HCT116 (cell line): ENCODE results near the gene SPTBN1. TPM values are rescaled to one million over a fixed set of nuclear protein-coding genes. Genes with fewer than 3 reads are reported as not detected.

Source experiments
- ATAC-seq: fragments of 200-7000 bp; cut with Tn5 transposase; 2 replicates; pipeline ENCODE4 v1.9.1; 2020; ENCODE audit warnings: mild to moderate bottlenecking, moderate library complexity
- BruUV-seq: library from RNA; stranded (reverse); fragments of 400-500 nt; replicated peaks from 2 replicates; lab custom pipeline; 2021; lab: Mats Ljungman, UMichigan
- CTCF ChIA-PET: fragments of 300-600 bp; sonication (Branson Sonifier 250); formaldehyde crosslinking; loops from one replicate; lab custom pipeline; 2021; ENCODE audit warnings: antibody characterized with exemption; lab: Charles Lee
- POLR2A ChIA-PET: fragments of 300-600, 350-600 bp; sonication (Branson Sonifier 250); formaldehyde crosslinking; loops from one replicate; lab custom pipeline; 2021; ENCODE audit warnings: antibody characterized with exemption; lab: Charles Lee
- RAD21 ChIA-PET, 2 experiments: fragments of 300-600 bp; sonication (Branson Sonifier 250); formaldehyde crosslinking; loops; one replicate each; lab custom pipeline; 2023; ENCODE audit warnings: low total read pairs in 2 of 2; ENCODE audit not compliant: uncharacterized antibody in 2 of 2, unreplicated experiment in 2 of 2, low non-redundant PET in 1 of 2; lab: Charles Lee
- DNase-seq: peaks from one replicate; pipeline ENCODE4 v3.0.0-alpha.2; 2010; ENCODE audit warnings: low read depth, low spot score
- H2AFZ ChIP-seq: fragments of 200-600 bp; shearing (Covaris generic), sonication (generic); 2 replicates; pipeline ENCODE4 v1.6.1; 2017; ENCODE audit warnings: low read depth, mixed run types, mixed read lengths, antibody characterized with exemption, low read length; ENCODE audit not compliant: poor library complexity, severe bottlenecking
- H3K27ac ChIP-seq: 2 replicates; pipeline ENCODE4 v1.5.1; 2012; ENCODE audit warnings: low read depth, low read length
- H3K27me3 ChIP-seq: fragments of 200-600 bp; sonication (generic); 2 replicates; pipeline ENCODE4 v1.6.1; 2016; ENCODE audit warnings: mixed run types, low read length, mixed read lengths; ENCODE audit not compliant: insufficient read depth
- H3K36me3 ChIP-seq, 2 experiments: fragments of 200-500 bp in 1 of 2; fragments of 200-600 bp in 1 of 2; sonication (Bioruptor generic) in 1 of 2; sonication (generic) in 1 of 2; 2 replicates each; pipeline versions ENCODE4 v1.5.1 to v1.6.1; 2014 to 2016; ENCODE audit warnings: low read length in 2 of 2, inconsistent platforms in 1 of 2, mixed read lengths in 1 of 2, mixed run types in 1 of 2; ENCODE audit not compliant: insufficient read depth in 2 of 2, control insufficient read depth in 1 of 2
- H3K4me1 ChIP-seq, 2 experiments: fragments of 200-600 bp in 1 of 2; sonication (generic) in 1 of 2; 2 replicates each; pipeline versions ENCODE4 v1.5.1 to v1.6.1; 2012 to 2017; ENCODE audit warnings: low read length in 2 of 2, inconsistent platforms in 1 of 2, mild to moderate bottlenecking in 1 of 2, mixed read lengths in 1 of 2, mixed run types in 1 of 2, moderate library complexity in 1 of 2; ENCODE audit not compliant: insufficient read depth in 2 of 2, control insufficient read depth in 1 of 2
- H3K4me2 ChIP-seq: fragments of 200-600 bp; sonication (generic); 2 replicates; pipeline ENCODE4 v1.6.1; 2017; ENCODE audit warnings: mixed run types, low read length, mixed read lengths
- H3K4me3 ChIP-seq, 2 experiments: fragments of 200-600 bp in 1 of 2; sonication (generic) in 1 of 2; replicated peaks in 1 of 2; 2 replicates each; pipeline ENCODE4 v1.5.1; 2011 to 2016; ENCODE audit warnings: low read length in 2 of 2, control low read depth in 1 of 2, low read depth in 1 of 2, mild to moderate bottlenecking in 1 of 2, mixed read lengths in 1 of 2, mixed run types in 1 of 2
- H3K79me2 ChIP-seq: fragments of 200-600 bp; sonication (generic); 2 replicates; pipeline ENCODE4 v1.6.1; 2017; ENCODE audit warnings: mild to moderate bottlenecking, mixed run types, low read length, moderate library complexity, mixed read lengths; ENCODE audit not compliant: insufficient read depth
- H3K9ac ChIP-seq: fragments of 200-600 bp; sonication (generic); 2 replicates; pipeline ENCODE4 v1.6.1; 2016; ENCODE audit warnings: low read length, mixed read lengths
- H3K9me2 ChIP-seq: fragments of 200-600 bp; sonication (generic), shearing (Covaris generic); 2 replicates; pipeline ENCODE4 v1.6.1; 2017; ENCODE audit warnings: mixed run types, mild to moderate bottlenecking, moderate library complexity; ENCODE audit not compliant: insufficient read depth
- H3K9me3 ChIP-seq, 2 experiments: fragments of 200-500 bp in 1 of 2; fragments of 200-600 bp in 1 of 2; sonication (Bioruptor generic) in 1 of 2; sonication (generic) in 1 of 2; 2 replicates each; pipeline ENCODE4 v1.6.1; 2014 to 2017; ENCODE audit warnings: low read length in 2 of 2, mixed read lengths in 2 of 2, inconsistent platforms in 1 of 2, low read depth in 1 of 2, mild to moderate bottlenecking in 1 of 2, mixed run types in 1 of 2, moderate library complexity in 1 of 2; ENCODE audit not compliant: control insufficient read depth in 1 of 2, insufficient read depth in 1 of 2
- H4K20me1 ChIP-seq: fragments of 200-600 bp; sonication (generic), shearing (Covaris generic); 2 replicates; pipeline ENCODE4 v1.6.1; 2017; ENCODE audit warnings: mixed run types, mild to moderate bottlenecking, moderate library complexity; ENCODE audit not compliant: insufficient read depth
- EGR1 ChIP-seq: IDR thresholded peaks from 2 replicates; pipeline ENCODE4 v1.6.1; 2012; ENCODE audit warnings: low read depth
- EZH2 ChIP-seq: fragments of 200-600 bp; sonication (generic); IDR thresholded peaks from 2 replicates; pipeline ENCODE4 v1.6.1; 2017; ENCODE audit warnings: antibody characterized with exemption, mixed run types
- EZH2phosphoT487 ChIP-seq: fragments of 200-600 bp; IDR thresholded peaks from 2 replicates; pipeline ENCODE4 v1.6.1; 2018; ENCODE audit warnings: antibody characterized with exemption, borderline replicate concordance
- REST ChIP-seq: IDR thresholded peaks from 2 replicates; pipeline ENCODE4 v1.6.1; 2012; ENCODE audit warnings: low read depth
- SRF ChIP-seq: IDR thresholded peaks from 2 replicates; pipeline ENCODE4 v1.6.1; 2012; ENCODE audit warnings: low read depth
- ZBTB33 ChIP-seq: IDR thresholded peaks from 2 replicates; pipeline ENCODE4 v1.6.1; 2011; ENCODE audit warnings: mild to moderate bottlenecking, low read length, moderate library complexity; ENCODE audit not compliant: insufficient replicate concordance; ENCODE audit errors: extremely low read depth
- ZNF274 ChIP-seq: fragments of 200-500 bp; sonication (Bioruptor generic); IDR thresholded peaks from 2 replicates; pipeline ENCODE4 v1.6.1; 2014; ENCODE audit warnings: mild to moderate bottlenecking, low read depth, low read length, inconsistent platforms
- intact Hi-C: fragments of 100-400 bp; cut with micrococcal nuclease; formaldehyde crosslinking; loops from 2 replicates; pipeline ENCODE4 v1.10.0; 2022
- total RNA-seq: library from RNA; stranded (reverse); gene quantifications from one replicate; pipeline ENCODE4 v1.2.1, GENCODE V29; 2021; ENCODE audit not compliant: unreplicated experiment

Gene SPTBN1
- total RNA-seq, 1 experiment from 2014 or later = 84.4 TPM

GRCh38 chr2:54667266-54667639, 211.1 kb downstream of the SPTBN1 start:
- Histone ChIP-seq H3K27me3 (no peaks in the 10 kb centered on the region), H4K20me1 (no peaks in the 10 kb centered on the region), H3K4me3 (no peak overlapping the region), H3K4me1 (peaks cover 0 to 8% of the 10 kb centered on the region in 2 experiments; a peak in 1 of 4 replicates), H3K9me3 (no peaks in the 10 kb centered on the region), H3K36me3 (peaks cover 7 to 19% of the 10 kb centered on the region in 2 experiments; a peak in 3 of 4 replicates), H3K27ac (no peak overlapping the region), H3K9ac (no peak overlapping the region), H3K9me2 (no peaks in the 10 kb centered on the region), H3K4me2 (no peak overlapping the region), H2AFZ (no peak overlapping the region), H3K79me2 (no peaks in the 10 kb centered on the region)
- ChIA-PET CTCF (interaction anchor here (2.7 to 3.7 kb wide), 2 partner anchors 37 to 172 kb away, joined by 29 to 47 read pairs; no protein-coding TSS in a partner anchor), RAD21 (no interaction called here), POLR2A (no interaction called here)
- intact Hi-C loops = loop anchor here (5.0 to 10.0 kb wide), 3 partner anchors 170 to 510 kb away; no protein-coding TSS in a partner anchor
- no TSS peak for BruUV-seq
- ATAC-seq (no peak), DNase-seq (no peak)
- TF ChIP-seq ZNF274 (no peak), REST (no peak), ZBTB33 (no peak), EZH2 (no peak), EZH2phosphoT487 (no peak), EGR1 (no peak), SRF (no peak)
